ENCODE measurements around the gene ZNF598. TPM values are rescaled to one million over a fixed set of nuclear protein-coding genes. Genes with fewer than 3 reads are reported as not detected.

The ZNF598 gene
- total RNA-seq, 1 experiment from 2014 or later: 50.4 TPM

- Mint-ChIP-seq H3K9me3 (ENCODE audit: unreplicated experiment) (no peaks in the 10 kb centered on the region), H3K4me3 (ENCODE audit: unreplicated experiment) (no peak overlapping the region), H3K27ac (ENCODE audit: unreplicated experiment) (no peak overlapping the region), H3K4me1 (ENCODE audit: low read depth, unreplicated experiment) (no peaks in the 10 kb centered on the region), H3K27me3 (ENCODE audit: insufficient read depth, unreplicated experiment) (no peaks in the 10 kb centered on the region), H3K36me3 (ENCODE audit: insufficient read depth, unreplicated experiment) (no peaks in the 10 kb centered on the region)
- Histone ChIP-seq H3K4me1 (no peaks in the 10 kb centered on the region), H3K9me3 (no peaks in the 10 kb centered on the region), H3K27me3 (replicated peaks; ENCODE audit: control insufficient read depth, insufficient read depth, low read length) (no peaks in the 10 kb centered on the region), H3K4me3 (ENCODE audit: low read depth, low read length) (no peak overlapping the region), H3K36me3 (ENCODE audit: control insufficient read depth, insufficient read depth, low read length) (no peaks in the 10 kb centered on the region)
- intact Hi-C loops (cut with micrococcal nuclease; ENCODE audit: unreplicated experiment): no loop called here
- no TSS peak for BruUV-seq (replicated peaks)
- ChIA-PET POLR2A (no interaction called here), CTCF (no interaction called here)
- no peak for TF ChIP-seq CTCF (IDR thresholded peaks at IDR 0.05; ENCODE audit: insufficient read depth in 1 of 2, low read depth in 1 of 2, low read length in 1 of 2, severe bottlenecking in 1 of 2, unreplicated experiment in 1 of 2)
- DNase-seq: no peak
Observed at GRCh38 chr16:1950559-1950958, 59.1 kb downstream of the ZNF598 start.

DNA sequence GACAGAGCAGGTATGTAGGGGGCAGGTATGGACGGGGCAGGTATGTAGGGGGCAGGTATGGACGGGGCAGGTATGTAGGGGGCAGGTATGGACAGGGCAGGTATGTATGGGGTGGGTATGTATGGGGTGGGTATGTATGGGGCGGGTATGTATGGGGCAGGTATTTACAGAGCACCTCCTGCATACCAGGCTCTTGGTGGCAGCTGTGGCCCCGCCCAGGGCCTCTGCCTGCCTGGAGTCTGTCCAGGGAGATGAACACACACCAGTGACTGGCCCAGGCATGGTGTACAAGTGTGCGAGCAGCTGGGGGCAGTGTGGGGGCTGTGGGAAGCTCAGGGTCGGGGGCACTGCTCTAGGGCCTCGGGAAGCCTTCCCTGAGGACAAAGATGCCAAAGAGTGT, 59.6 kb downstream of the ZNF598 start:
- Mint-ChIP-seq H3K9me3 (ENCODE audit: unreplicated experiment) (no peaks in the 10 kb centered on the region), H3K4me3 (ENCODE audit: unreplicated experiment) (no peak overlapping the region), H3K27ac (ENCODE audit: unreplicated experiment) (no peak overlapping the region), H3K36me3 (ENCODE audit: insufficient read depth, unreplicated experiment) (no peaks in the 10 kb centered on the region), H3K27me3 (ENCODE audit: insufficient read depth, unreplicated experiment) (no peaks in the 10 kb centered on the region), H3K4me1 (ENCODE audit: low read depth, unreplicated experiment) (no peaks in the 10 kb centered on the region)
- ChIA-PET CTCF (no interaction called here), POLR2A (no interaction called here)
- Histone ChIP-seq H3K4me3 (ENCODE audit: low read depth, low read length) (no peak overlapping the region), H3K9me3 (no peaks in the 10 kb centered on the region), H3K27me3 (replicated peaks; ENCODE audit: control insufficient read depth, insufficient read depth, low read length) (no peaks in the 10 kb centered on the region), H3K36me3 (ENCODE audit: control insufficient read depth, insufficient read depth, low read length) (no peaks in the 10 kb centered on the region), H3K4me1 (no peaks in the 10 kb centered on the region)
- no TSS peak for BruUV-seq (replicated peaks)
- TF ChIP-seq CTCF (IDR thresholded peaks at IDR 0.05; ENCODE audit: insufficient read depth in 1 of 2, low read depth in 1 of 2, low read length in 1 of 2, severe bottlenecking in 1 of 2, unreplicated experiment in 1 of 2): no peak
- no peak for DNase-seq
- intact Hi-C loops (cut with micrococcal nuclease; ENCODE audit: unreplicated experiment): no loop called here

- H3K27me3 Mint-ChIP-seq (ENCODE audit: insufficient read depth, unreplicated experiment): no peaks in the 10 kb centered on the region
- H3K27ac Mint-ChIP-seq (ENCODE audit: unreplicated experiment): no peak overlapping the region
- no peaks in the 10 kb centered on the region for H3K9me3 Mint-ChIP-seq (ENCODE audit: unreplicated experiment)
- DNase-seq: no peak
- no peaks in the 10 kb centered on the region for H3K36me3 Mint-ChIP-seq (ENCODE audit: insufficient read depth, unreplicated experiment)
- BruUV-seq (replicated peaks): no TSS peak
- no peaks in the 10 kb centered on the region for H3K4me1 Mint-ChIP-seq (ENCODE audit: low read depth, unreplicated experiment)
- Histone ChIP-seq H3K4me1 (no peaks in the 10 kb centered on the region), H3K36me3 (ENCODE audit: control insufficient read depth, insufficient read depth, low read length) (no peaks in the 10 kb centered on the region), H3K4me3 (ENCODE audit: low read depth, low read length) (no peak overlapping the region), H3K9me3 (no peaks in the 10 kb centered on the region), H3K27me3 (replicated peaks; ENCODE audit: control insufficient read depth, insufficient read depth, low read length) (no peaks in the 10 kb centered on the region)
- intact Hi-C loops (cut with micrococcal nuclease; ENCODE audit: unreplicated experiment): no loop called here
- no peak overlapping the region for H3K4me3 Mint-ChIP-seq (ENCODE audit: unreplicated experiment)
- CTCF ChIA-PET: no interaction called here
- no peak for TF ChIP-seq CTCF (IDR thresholded peaks at IDR 0.05; ENCODE audit: insufficient read depth in 1 of 2, low read depth in 1 of 2, low read length in 1 of 2, severe bottlenecking in 1 of 2, unreplicated experiment in 1 of 2)
- POLR2A ChIA-PET: no interaction called here
Observed at GRCh38 chr16:1949507-1949906, 60.1 kb downstream of the ZNF598 start.

Other genes starting within 250 kb of the ZNF598 start
- gene NME3, start 238.3 kb downstream of the ZNF598 start, total RNA-seq (2022): 5.8 and 7.0 TPM in 2 replicates
- gene EME2, start 237.0 kb downstream of the ZNF598 start, total RNA-seq (2022): 24.1 and 26.7 TPM in 2 replicates
- gene MRPS34, start 236.7 kb downstream of the ZNF598 start, total RNA-seq (2022): 105 and 109 TPM in 2 replicates
- 26.0 and 28.0 TPM in 2 replicates for gene SPSB3, start 227.2 kb downstream of the ZNF598 start, total RNA-seq (2022)
- 61.9 and 65.3 TPM in 2 replicates for gene NUBP2, start 226.9 kb downstream of the ZNF598 start, total RNA-seq (2022)
- not detected in 2 replicates for gene IGFALS, start 216.1 kb downstream of the ZNF598 start, total RNA-seq (2022)
- 39.9 and 48.1 TPM in 2 replicates for gene HAGH, start 183.0 kb downstream of the ZNF598 start, total RNA-seq (2022)
- 16.5 and 21.1 TPM in 2 replicates for gene FAHD1, start 182.6 kb downstream of the ZNF598 start, total RNA-seq (2022)
- gene MEIOB, start 137.7 kb downstream of the ZNF598 start, total RNA-seq (2022): not detected in 2 replicates
- gene HS3ST6, start 91.4 kb downstream of the ZNF598 start, total RNA-seq (2022): not detected in 2 replicates
- 27.6 and 30.5 TPM in 2 replicates for gene MSRB1, start 66.6 kb downstream of the ZNF598 start, total RNA-seq (2022)
- gene RPL3L, start 55.1 kb downstream of the ZNF598 start, total RNA-seq (2022): not detected in 2 replicates
- gene NDUFB10, start 50.3 kb downstream of the ZNF598 start, total RNA-seq (2022): 128 and 132 TPM in 2 replicates
- gene RPS2, start 45.0 kb downstream of the ZNF598 start, total RNA-seq (2022): 2,961 and 3,006 TPM in 2 replicates
- gene RNF151, start 43.0 kb downstream of the ZNF598 start, total RNA-seq (2022): not detected in 2 replicates
- gene TBL3, start 37.8 kb downstream of the ZNF598 start, total RNA-seq (2022): 34.7 and 36.6 TPM in 2 replicates
- 0.35 and 1.1 TPM in 2 replicates for gene NOXO1, start 28.4 kb downstream of the ZNF598 start, total RNA-seq (2022)
- 57.3 and 57.4 TPM in 2 replicates for gene GFER, start 25.6 kb downstream of the ZNF598 start, total RNA-seq (2022)
- gene SYNGR3, start 19.9 kb downstream of the ZNF598 start, total RNA-seq (2022): 2.9 and 3.3 TPM in 2 replicates
- gene NPW, start 10.0 kb upstream of the ZNF598 start, total RNA-seq (2022): 6.1 and 8.8 TPM in 2 replicates
- 21.8 and 26.6 TPM in 2 replicates for gene NHERF2, start 17.1 kb upstream of the ZNF598 start, total RNA-seq (2022)
- 34.3 and 38.6 TPM in 2 replicates for gene NTHL1, start 38.0 kb upstream of the ZNF598 start, total RNA-seq (2022)
- gene TSC2, start 38.2 kb upstream of the ZNF598 start, total RNA-seq (2022): 109 and 112 TPM in 2 replicates
- 70.5 and 76.2 TPM in 2 replicates for gene PKD1, start 126.1 kb upstream of the ZNF598 start, total RNA-seq (2022)
- 1.0 and 1.2 TPM in 2 replicates for gene RAB26, start 138.8 kb upstream of the ZNF598 start, total RNA-seq (2022)
- gene TRAF7, start 146.0 kb upstream of the ZNF598 start, total RNA-seq (2022): 61.4 and 66.3 TPM in 2 replicates
- gene CASKIN1, start 186.8 kb upstream of the ZNF598 start, total RNA-seq (2022): 6.6 and 10.8 TPM in 2 replicates
- gene MLST8, start 195.6 kb upstream of the ZNF598 start, total RNA-seq (2022): 53.1 and 59.7 TPM in 2 replicates
- gene BRICD5, start 201.0 kb upstream of the ZNF598 start, total RNA-seq (2022): 5.4 and 10.0 TPM in 2 replicates
- gene PGP, start 205.0 kb upstream of the ZNF598 start, total RNA-seq (2022): 31.1 and 36.2 TPM in 2 replicates
- gene E4F1, start 213.8 kb upstream of the ZNF598 start, total RNA-seq (2022): 29.5 and 30.1 TPM in 2 replicates
- gene DNASE1L2, start 226.6 kb upstream of the ZNF598 start, total RNA-seq (2022): 0.27 and 1.00 TPM in 2 replicates
- gene ECI1, start 241.8 kb upstream of the ZNF598 start, total RNA-seq (2022): 135 and 157 TPM in 2 replicates